Measurements from ENCODE around the gene ANOS1.

GRCh38 chrX:8683687-8684086 is 48.2 kb downstream of the ANOS1 start:
- no peak for TF ChIP-seq EZH2 (IDR thresholded peaks at IDR 0.05)
- TF ChIP-seq POLR2AphosphoS5 (IDR thresholded peaks at IDR 0.05; ENCODE audit: borderline replicate concordance, low read depth, low read length) = no peak
